Stimulated activated CD4-positive, alpha-beta T cell treated with anti-CD3 and anti-CD28 coated beads, Interleukin-1b, Interleukin-23, amount 100 ng/mL, for 1 hour (primary cell): ENCODE data around the gene LRRK1.

Experiments
- DNase-seq, 2 donors: peaks; one replicate each; pipeline ENCODE4 v3.0.0-alpha.2; 2020; ENCODE audit warnings: low read depth in 2 of 2

The LRRK1 gene

DNA sequence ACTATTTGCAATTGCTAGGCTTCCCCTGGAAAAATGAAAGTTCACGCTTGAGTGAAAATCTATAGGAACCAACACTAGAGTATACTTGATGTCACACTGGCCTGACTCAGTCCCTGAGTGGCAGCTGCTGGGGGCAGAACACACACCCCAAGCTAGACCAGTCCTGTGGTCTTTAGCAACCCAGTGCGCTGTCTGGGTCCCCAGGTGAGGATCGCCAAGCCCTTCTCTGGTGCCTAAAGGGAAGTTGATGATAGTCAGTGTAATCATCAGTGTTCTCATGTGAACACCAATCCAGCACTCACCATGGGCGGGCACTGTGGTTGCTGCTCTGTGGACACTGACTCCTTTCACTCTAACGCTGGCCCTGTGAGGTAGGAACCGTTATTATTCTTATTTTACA is 28.3 kb upstream of the LRRK1 start:
- DNase-seq, result no peak

DNA sequence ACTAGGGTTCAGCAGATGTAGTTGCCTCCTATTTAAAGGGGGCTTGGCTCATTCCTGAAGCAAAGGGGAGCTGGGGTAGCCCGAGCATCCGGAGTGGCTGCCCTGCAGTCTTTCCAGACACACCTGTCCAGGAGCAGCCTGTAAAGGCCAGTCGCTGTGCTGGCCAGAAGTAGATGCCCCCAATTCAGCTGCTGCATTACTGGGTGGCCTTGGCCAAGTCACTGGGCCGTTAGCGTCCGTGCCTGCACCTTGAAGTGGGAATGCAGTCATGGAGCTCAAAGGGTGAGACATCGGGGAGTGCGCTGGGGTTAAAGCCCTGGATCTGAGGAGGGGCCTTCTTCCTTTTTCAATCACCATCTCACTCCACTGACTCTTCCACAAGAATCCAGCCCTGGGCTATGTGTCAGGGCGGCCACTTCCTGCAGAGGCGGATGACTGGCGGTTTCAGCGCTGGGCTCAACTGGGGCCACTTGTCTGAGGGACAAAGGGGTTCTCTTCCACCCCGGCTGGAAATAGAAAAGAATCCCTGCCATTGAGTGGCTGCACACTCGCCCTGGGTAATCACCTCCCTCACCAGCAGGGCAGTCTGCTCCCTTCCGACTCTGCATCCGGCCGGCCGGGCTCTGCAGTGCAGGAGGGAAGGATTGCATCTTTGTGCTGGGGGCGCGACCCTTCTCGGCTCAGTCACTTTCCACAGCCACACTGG is 27.7 kb upstream of the LRRK1 start:
- DNase-seq, result no peak

DNA sequence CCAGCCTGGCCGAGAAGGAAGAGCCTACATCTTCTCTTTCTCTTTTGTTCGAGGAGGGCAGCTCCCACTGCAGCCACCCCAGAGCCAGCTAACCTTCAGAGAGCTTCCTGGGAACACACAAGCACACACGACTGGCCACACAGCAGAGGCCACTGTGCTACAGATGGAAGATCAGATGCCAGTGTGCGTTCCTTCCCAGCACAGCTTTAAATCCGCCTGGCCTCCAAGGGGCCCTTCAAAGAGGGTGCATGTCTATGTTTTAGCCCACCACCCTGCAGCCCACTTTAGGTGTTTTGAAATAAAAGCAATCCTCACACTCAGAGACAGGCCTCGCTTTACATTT is 27.2 kb upstream of the LRRK1 start:
- DNase-seq, result no peak

DNA sequence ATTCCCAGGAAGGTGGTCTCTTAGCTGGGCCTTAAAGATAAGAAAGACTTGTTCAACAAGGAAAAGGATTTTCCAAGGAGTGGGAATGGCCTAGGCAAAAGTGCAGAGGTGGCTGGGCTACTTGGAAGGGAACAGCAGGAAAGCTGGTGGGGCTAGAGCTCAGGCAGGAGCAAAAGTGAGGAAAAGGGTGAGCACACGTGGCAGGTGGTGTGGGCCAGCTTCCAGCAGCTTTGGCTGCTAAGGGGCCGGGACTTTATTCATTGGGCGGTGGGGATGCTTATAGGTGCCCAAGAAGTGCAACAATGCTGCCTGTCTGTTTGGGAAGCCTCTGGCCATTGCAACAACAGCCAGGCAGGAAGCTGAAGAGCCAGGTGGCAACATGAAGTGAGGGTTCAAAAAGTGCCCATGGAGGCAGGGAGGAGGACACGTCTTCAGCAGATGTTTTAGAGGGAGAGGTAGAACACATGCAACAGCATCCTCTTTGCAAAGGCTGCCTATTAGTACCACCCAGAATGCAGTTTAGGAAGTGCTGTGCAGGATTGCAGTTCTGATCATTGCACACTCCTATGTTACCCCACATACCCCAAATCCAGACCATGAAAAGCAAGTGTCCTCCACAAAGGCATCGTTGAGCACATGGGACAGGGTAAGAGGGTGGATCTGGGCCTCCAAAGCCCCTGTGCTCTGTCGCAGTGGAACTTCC is 25.7 kb upstream of the LRRK1 start:
- DNase-seq, result no peak

DNA sequence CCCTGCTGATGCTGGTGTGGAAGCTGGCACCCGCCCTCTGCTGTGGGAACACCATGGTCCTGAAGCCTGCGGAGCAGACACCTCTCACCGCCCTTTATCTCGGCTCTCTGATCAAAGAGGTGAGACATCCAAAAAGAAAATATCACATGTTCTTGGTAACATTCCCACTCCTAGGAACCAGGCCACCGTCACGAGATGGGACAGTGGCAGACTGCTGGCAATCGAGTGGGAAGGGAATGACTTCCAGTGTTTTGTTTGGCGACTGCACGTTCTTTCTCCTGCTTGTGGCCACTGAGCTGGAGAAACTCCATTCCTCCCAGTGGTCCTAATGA is 25.2 kb upstream of the LRRK1 start:
- no peak for DNase-seq

DNA sequence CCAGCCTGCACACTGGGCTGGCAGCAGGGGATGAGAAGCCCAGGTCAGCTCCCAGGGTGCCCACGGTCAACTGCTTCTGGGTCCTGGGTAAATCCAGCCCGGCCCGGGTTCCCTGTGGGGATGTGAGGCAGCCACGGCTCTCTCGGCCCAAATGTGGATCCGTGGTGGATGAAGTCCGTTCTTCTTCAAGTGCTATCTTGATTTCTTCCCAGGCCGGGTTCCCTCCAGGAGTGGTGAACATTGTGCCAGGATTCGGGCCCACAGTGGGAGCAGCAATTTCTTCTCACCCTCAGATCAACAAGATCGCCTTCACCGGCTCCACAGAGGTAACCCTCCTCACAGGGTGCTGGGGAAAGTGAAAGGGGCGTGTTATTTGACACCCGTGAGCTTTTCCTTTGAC is 23.4 kb upstream of the LRRK1 start:
- DNase-seq, result no peak

DNA sequence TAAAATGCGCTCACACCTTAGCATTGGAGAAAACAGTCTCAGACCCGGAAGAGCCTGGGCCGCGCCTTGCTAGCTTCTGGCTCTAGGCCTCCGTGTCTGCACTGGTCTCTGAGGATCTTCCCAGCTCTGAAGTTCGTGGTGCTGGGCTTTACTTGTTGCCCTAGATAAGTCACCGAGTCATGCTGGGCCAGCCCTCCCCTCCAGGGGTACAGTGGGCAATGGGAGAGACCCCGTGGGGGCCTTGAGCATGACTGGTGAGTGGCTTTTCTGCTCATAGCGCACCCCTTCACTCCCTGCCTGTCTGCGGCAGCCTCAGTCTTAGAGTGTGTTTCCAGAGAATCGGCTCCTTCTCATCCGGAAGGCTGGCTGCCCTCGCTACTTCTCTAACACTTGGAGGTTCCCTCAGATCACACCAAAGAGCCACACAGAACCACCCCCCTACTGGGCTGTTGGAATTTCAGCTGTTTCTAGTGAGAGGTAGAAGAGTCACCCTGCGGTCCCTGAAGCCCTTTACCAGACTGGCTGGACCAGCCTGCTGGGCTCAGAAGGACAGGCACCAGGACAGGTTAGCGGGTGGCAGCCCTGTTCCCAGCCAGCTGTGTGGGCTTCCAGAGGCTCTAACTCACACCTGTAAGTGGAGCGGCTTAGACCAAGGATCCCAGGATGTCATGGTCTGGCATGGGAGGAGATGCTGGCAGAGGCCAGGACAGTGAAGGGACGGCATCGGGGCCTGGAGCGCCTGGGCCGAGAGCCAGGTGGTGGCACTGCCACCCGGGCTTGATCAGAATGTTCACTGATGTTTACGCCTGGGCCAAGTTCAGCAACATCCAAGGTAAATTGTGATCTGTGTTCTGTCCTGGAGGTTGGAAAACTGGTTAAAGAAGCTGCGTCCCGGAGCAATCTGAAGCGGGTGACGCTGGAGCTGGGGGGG is 21.7 kb upstream of the LRRK1 start:
- no peak for DNase-seq

DNA sequence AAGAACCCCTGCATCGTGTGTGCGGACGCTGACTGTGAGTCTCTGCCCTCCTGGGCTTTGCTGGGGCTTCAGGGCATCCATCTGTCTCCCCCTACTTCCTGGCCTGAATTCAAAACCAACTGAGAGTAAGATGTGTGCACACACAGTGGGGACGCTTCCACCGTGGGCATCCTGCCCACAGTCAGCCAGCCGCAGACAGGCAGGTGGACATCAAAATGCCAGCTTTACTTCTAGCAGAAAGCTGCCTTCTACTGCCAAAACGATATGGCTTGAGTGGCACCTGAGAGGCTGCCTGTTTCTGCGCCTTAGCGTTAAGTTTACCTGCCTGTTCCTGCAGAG is 21.0 kb upstream of the LRRK1 start:
- DNase-seq, result no peak

DNA sequence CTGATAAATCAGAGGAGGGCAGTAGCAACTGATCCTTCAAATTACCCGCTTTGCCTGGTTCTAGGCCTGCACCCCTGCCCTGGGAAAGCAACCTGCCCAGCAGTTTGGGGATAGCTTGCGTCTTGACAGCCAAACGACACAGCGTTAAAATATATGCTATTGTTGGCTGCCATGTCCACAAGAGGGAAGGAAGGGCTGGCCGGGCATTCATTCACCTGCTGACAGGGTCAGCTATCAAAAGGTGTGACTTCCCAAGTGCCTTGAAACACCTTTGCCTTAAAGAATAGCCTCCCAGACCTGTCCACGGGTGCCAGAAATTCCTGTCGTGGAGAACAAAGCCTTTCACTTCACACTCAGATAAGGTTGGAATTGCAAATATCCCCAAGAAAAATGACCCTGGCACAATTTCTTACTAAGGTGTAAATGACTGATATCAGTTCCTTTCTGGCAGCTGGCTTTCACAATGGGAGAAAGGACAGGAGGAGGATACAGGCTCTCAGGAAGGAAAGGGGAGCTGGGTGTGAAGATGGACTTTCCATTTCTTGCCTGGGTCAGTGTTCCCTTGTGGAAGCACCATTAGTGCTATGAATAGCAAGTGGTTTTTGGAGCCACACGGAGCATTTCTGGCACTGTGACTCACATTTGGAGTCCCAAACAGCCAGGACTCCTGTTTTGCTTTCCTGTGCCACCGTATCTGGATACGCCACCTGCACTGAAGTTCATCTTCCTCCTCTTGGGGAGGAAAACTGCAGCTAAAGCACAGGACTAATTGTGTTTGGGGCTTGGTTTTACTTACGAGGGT is 20.3 kb upstream of the LRRK1 start:
- DNase-seq, result no peak

DNA sequence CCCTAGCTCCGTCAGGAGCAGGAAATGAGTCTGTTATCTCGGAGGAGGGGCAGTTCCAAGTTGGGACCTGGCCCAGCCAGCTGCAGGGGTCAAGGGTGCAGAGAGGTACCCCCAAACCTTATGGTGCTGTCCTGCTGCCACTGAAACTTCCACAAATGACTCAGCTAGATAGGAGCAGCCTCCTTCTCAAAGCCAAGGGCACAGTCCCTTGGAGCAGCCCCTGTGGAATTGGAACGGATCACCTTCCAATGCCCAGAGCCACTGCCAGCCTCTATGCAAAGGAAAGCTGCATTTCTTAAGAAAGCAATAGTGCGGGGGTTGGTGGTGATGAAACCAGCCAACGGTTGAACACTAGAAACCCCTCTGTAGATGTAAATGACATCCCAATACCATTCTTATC is 19.6 kb upstream of the LRRK1 start:
- DNase-seq, result no peak

DNA sequence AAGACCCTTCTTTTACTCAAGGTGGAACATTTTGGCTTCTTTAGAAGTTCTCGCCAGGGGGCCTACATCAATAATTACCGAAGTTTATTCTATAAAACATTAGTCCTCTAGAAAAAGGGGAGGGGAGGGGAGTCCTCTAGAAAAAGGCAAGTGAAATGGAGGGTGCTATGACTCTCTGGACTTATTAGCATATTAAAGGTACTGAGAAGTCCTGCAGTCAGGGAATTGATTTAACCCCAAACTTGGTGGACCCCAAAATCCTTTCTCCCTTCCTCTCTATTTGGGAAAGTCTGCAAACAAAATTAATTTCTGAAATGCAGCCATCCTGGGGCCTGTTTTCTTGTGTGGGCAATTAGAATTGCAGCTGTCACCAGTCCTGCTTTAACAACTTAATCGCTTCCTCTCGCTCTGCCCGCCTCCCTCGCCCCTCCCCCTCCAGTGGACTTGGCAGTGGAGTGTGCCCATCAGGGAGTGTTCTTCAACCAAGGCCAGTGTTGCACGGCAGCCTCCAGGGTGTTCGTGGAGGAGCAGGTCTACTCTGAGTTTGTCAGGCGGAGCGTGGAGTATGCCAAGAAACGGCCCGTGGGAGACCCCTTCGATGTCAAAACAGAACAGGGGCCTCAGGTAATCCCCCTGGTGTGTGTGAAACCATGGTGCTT is 18.9 kb upstream of the LRRK1 start:
- DNase-seq, result no peak

DNA sequence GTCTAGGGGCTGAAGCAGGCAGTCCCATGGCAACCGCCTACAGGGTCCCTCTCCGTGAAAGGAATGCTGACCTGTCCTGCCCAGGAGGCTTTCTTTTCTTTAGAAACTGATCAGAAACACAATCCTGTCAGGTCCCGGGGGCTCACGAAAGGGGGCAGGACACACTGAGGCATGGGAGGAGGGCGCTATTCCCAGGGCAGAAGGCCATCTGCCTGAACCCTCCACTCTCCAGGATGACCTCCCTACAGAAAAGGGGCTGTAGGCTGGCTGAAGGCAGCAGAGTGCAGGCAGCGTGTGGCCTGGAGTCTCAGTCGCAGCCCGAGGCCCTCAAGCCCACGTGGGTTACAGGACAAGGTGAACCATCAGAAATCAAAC is 18.4 kb upstream of the LRRK1 start:
- no peak for DNase-seq

DNA sequence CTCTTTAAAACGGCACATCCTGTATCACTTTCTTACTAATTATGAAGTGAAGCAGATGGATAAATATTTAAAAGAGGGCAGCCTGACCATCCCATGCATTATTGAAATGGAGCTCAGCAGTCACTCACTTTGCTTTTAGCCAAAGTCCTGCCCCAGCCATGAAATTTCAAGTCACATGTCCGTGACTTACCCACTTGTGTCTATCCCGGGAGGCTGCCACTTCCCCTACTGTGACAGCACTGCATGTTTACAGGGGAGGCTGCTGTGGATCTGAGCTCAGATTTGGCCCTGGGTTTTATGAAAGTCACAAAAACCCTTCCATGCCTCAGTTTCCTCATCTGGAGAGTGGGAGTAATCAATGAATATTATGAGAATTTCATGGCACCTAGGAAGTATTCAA is 17.9 kb upstream of the LRRK1 start:
- no peak for DNase-seq

DNA sequence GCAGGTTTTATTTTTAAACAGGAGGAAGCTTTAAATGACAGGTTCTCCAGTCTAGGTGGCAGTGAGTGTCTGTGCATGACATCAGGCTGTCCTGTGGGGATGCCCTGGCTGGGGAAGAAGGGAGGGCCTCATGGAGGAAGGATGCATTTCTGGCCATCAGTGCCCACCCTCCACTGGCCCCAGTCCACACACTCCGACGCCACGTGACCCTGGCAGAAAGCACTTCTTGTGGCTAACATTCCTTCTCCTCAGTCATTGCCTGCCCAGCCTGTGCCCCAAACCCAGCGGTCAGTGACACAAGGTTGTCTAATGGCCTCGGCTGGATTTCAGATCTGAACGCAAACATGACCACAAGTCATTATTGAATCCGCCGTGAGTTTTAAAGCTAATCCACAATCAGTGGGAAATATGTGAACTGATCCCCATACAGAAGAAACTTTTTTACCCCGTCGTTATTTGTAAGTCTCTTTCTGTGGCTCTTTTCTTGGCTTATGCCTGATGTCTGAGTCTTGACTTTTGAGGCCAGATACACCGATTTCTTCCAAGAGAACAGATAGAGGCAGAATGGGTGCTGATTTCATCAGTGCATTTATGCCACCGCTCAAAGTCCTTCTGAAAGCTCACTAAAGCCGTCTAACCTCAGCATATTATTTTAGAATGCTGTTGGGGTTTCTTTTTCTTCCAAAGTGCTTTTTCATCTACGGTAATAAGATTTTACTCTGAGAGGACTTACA is 17.3 kb upstream of the LRRK1 start:
- DNase-seq, result no peak

DNA sequence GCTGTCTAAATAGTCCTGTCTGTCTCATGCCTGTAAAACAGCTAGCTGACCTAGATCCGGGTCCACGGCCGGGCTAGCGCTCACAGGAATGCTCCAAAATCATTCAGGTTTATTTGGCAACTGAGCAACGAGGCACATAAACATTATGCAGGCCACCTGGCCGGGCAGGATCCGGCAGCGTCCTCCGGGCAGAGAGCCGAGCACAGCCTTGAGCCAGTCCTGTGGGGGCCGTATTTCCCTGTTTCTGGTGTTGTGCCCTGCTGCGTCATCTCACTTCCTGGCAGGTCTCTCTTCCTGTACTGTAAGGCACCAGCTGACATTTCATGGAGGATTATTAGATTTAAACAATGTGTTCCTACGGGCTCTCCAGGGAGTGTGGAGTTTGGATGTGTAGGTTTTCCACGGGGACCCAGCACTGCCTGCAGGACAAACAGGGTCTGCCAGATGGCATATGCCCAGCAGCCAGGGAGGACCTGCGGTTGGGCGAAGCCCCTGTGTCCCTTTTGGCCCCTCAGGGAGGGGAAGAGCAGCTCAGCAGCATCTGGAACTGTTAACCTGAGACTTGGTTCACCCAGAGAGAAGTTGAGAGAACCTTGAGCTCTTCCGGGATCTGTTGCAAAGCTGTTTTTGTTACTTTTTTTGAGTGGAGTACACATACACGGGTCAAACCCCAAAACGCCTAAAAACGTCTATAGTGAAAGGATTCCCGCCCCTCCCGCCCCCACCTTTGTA is 16.6 kb upstream of the LRRK1 start:
- DNase-seq, result no peak

DNA sequence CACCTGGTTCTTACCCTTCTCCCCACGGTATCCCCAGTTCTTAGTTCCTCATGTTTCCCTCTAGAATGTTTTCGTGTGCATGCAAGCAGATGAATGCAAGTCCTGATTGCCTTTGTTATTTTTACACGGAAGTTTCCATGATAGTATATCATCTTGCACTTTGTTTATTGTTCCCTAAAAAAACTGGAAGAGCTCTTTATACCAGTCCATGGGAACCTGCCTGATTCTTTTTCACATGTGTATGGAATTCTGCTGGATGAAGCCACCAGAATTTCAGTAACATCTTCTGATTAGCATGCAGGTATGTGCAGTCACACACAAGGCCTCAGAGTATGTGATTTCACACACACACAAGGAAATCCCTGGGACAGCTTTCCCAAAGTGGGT is 16.0 kb upstream of the LRRK1 start:
- no peak for DNase-seq

DNA sequence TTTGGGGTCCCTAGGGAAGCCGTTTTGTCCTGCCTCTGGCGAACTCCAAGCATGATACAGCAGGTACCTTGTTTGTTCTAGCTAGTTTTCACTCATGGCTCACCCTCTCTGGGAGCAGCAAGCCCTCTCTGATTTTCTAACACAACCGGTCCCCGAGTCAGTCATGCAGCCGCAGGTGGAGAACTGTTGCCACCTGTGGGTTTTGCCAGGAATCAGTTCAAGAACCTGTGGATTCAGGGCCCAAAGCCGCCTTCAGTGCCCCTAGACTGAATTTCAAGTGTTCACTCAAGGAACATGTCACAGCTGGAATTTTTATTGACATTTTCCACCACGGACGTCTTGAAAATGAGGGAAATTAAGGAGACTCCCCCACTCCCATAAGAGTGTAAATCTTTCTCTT is 13.3 kb upstream of the LRRK1 start:
- no peak for DNase-seq

DNA sequence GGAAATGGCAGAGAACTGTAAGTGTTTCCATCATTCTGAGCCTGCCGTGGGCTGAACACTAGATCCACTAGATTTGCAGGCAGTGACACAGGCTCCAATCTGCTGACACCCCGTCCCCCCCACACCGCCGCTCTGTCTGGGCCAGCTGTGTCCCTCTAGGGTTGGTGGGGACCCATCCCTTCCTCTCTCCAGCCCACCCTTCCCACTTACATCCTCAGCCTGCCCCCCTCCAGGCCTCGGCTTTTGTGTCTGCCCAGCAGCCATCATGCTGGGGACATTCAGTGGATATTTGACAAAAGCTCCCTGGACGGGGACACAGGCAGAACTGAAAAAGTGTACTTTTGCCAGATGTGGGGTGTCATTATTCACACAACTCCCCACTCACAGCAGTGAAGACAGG is 10.7 kb upstream of the LRRK1 start:
- no peak for DNase-seq

DNA sequence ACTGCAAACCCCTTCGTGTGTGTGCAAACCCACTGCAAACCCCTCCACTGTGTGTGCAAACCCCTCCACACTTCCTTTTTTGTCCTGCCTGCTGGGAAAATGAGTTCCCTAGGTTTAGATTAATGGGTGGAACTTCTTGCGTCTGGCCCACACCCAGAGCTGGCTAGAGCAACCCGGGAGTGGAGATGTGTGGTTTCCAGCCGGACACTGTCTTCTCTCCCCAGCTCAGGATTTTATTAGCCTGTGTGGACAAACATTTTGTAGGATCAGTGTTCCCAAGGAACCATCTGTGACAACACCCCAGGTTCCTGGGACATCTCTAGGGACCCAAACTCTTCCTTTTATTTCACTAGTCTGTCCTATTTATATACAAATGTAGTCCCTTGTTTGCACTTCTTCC is 9.6 kb upstream of the LRRK1 start:
- DNase-seq, result no peak
